Nephron (organoid): ENCODE results near the gene ATAD5.
"Not testable (repeated sequence)": the region's sequence is repeated elsewhere in the genome, so short reads cannot be mapped to it uniquely, and the experiment has no call there.

Source experiments
- H3K27ac Mint-ChIP-seq, 3 experiments: 2 replicates each; pipeline ENCODE4 v1.8.0; 2020; ENCODE audit warnings: mixed read lengths in 3 of 3, mild to moderate bottlenecking in 2 of 3, moderate library complexity in 1 of 3
- H3K27me3 Mint-ChIP-seq: 2 replicates; pipeline ENCODE4 v1.8.0; 2021; ENCODE audit warnings: low read depth, mild to moderate bottlenecking, moderate library complexity, mixed read lengths
- H3K36me3 Mint-ChIP-seq: 2 replicates; pipeline ENCODE4 v1.8.0; 2020; ENCODE audit warnings: low read depth, mixed read lengths
- H3K4me1 Mint-ChIP-seq: 2 replicates; pipeline ENCODE4 v1.8.0; 2020; ENCODE audit warnings: mixed read lengths
- H3K4me3 Mint-ChIP-seq, 3 experiments: 2 replicates each; pipeline ENCODE4 v1.8.0; 2020; ENCODE audit warnings: mild to moderate bottlenecking in 3 of 3, mixed read lengths in 3 of 3, moderate library complexity in 2 of 3
- H3K9me3 Mint-ChIP-seq: 2 replicates; pipeline ENCODE4 v1.8.0; 2020; ENCODE audit warnings: mixed read lengths
- TF ChIP-seq, protein P1 (sequence below), 3 experiments: fragments of 200-600 bp; sonication (generic); IDR thresholded peaks; one replicate each; pipeline ENCODE4 v1.5.0; 2021; ENCODE audit warnings: antibody characterized with exemption in 3 of 3; ENCODE audit not compliant: unreplicated experiment in 3 of 3

Gene ATAD5

DNA sequence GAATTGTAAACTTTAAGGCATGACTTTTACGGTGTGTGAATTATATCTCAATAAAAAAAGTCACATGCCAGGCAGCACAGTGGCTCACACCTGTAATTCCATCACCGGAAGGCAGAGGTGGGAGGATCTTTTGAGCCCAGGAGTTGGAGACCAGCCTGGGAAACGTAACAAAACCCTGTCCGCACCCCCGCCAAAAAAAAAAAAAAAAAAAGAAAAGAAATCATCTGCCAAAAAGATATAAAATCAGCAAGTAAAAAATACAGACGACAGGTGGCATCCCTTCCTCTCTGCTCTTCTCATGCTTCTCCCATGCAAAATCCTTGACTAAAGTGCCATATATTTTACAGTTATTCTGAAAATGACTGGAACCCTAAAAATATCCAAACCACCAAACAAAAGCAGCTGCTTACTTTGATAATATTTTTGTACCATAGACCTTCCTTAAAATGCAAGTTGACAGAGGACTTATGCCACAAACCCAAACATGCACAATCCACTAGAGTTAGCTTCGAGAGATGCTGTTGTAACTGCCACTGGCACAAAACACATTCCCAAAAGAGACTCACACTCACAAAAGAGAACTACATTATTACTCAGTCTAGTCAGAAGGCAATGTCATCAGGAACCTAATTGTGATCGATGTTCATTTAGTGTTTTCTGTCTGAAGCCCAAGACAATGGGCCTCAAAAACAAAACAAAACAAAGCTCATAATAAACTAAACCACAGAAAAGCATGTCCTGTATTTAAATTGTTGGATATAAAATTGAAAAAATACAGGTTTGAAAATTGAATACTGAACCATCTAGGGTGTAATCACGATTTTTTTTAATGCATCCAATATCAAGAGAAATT, 9.7 kb upstream of the ATAD5 start:
- Mint-ChIP-seq H3K27ac (peak overlapping the region in 1 of 3 experiments; percentile 64), H3K4me1 (peaks cover 22% of the 10 kb centered on the region), H3K36me3 (no peaks in the 10 kb centered on the region), H3K4me3 (peak overlapping the region; percentile 48 to 71 (median 51)), H3K27me3 (no peaks in the 10 kb centered on the region), H3K9me3 (no peaks in the 10 kb centered on the region)
- TF ChIP-seq, protein P1, sequence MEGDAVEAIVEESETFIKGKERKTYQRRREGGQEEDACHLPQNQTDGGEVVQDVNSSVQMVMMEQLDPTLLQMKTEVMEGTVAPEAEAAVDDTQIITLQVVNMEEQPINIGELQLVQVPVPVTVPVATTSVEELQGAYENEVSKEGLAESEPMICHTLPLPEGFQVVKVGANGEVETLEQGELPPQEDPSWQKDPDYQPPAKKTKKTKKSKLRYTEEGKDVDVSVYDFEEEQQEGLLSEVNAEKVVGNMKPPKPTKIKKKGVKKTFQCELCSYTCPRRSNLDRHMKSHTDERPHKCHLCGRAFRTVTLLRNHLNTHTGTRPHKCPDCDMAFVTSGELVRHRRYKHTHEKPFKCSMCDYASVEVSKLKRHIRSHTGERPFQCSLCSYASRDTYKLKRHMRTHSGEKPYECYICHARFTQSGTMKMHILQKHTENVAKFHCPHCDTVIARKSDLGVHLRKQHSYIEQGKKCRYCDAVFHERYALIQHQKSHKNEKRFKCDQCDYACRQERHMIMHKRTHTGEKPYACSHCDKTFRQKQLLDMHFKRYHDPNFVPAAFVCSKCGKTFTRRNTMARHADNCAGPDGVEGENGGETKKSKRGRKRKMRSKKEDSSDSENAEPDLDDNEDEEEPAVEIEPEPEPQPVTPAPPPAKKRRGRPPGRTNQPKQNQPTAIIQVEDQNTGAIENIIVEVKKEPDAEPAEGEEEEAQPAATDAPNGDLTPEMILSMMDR (IDR thresholded peaks at IDR 0.05; ENCODE audit: unreplicated experiment in 3 of 3) = no peak

DNA sequence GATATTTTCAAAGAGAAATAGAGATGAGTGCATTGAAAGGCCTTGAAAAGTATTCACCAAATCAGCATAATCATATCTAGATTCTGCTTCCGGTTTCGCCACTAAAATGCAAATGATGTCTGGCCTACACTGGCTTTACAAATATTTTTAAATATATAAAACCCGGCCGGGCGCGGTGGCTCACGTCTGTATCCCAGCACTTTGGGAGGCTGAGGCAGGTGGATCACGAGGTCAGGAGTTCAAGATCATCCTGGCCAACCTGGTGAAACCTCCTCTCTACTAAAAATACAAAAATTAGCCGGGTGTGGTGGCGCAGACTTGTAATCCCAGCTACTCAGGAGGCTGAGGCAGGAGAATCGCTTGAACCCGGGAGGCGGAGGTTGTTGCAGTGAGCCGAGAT, 8.8 kb upstream of the ATAD5 start:
- not testable (repeated sequence) for H3K36me3 Mint-ChIP-seq, H3K27ac Mint-ChIP-seq, H3K9me3 Mint-ChIP-seq, H3K4me3 Mint-ChIP-seq, H3K27me3 Mint-ChIP-seq
- H3K4me1 Mint-ChIP-seq = peaks cover 22% of the 10 kb centered on the region

- TF ChIP-seq, protein P1 (IDR thresholded peaks at IDR 0.05; ENCODE audit: unreplicated experiment in 3 of 3) = no peak
- H3K9me3 Mint-ChIP-seq = no peaks in the 10 kb centered on the region
- H3K4me1 Mint-ChIP-seq = peaks cover 22% of the 10 kb centered on the region
- peak overlapping the region; percentile 41 to 84 (median 50) for H3K27ac Mint-ChIP-seq
- no peaks in the 10 kb centered on the region for H3K27me3 Mint-ChIP-seq
- H3K4me3 Mint-ChIP-seq = peak overlapping the region; percentile 89 to 91 (median 91)
- H3K36me3 Mint-ChIP-seq = no peaks in the 10 kb centered on the region
These were observed 8.3 kb upstream of the ATAD5 start for GRCh38 chr17:30823421-30823820.

- Mint-ChIP-seq H3K4me1 (peaks cover 22% of the 10 kb centered on the region), H3K36me3 (no peaks in the 10 kb centered on the region), H3K27me3 (no peaks in the 10 kb centered on the region), H3K4me3 (peak overlapping the region; percentile 89 to 91 (median 91)), H3K27ac (peak overlapping the region; percentile 41 to 84 (median 50)), H3K9me3 (no peaks in the 10 kb centered on the region)
- TF ChIP-seq, protein P1 (IDR thresholded peaks at IDR 0.05; ENCODE audit: unreplicated experiment in 3 of 3) = no peak
These were observed 7.8 kb upstream of the ATAD5 start for GRCh38 chr17:30824002-30824355.

- peak within 1 kb of the TSS; percentile 41 to 84 (median 81) for H3K27ac Mint-ChIP-seq
- H3K4me1 Mint-ChIP-seq = peaks cover 22% of the 10 kb centered on the region
- peak within 1 kb of the TSS; percentile 89 to 91 (median 91) for H3K4me3 Mint-ChIP-seq
- TF ChIP-seq, protein P1 (IDR thresholded peaks at IDR 0.05; ENCODE audit: unreplicated experiment in 3 of 3) = peak; percentile 51 to 61 (median 61)
- no peaks in the 10 kb centered on the region for H3K36me3 Mint-ChIP-seq
- no peaks in the 10 kb centered on the region for H3K9me3 Mint-ChIP-seq
- H3K27me3 Mint-ChIP-seq = no peaks in the 10 kb centered on the region
These were observed 7.2 kb upstream of the ATAD5 start, which contains the start of gene CRLF3 for GRCh38 chr17:30824356-30825145. CRLF3 (minus strand) TSS chr17:30824692; CDS start chr17:30824651, 41 bp downstream.

- no peaks in the 10 kb centered on the region for H3K9me3 Mint-ChIP-seq
These were observed 4.7 kb upstream of the ATAD5 start for GRCh38 chr17:30827082-30827481.

More at GRCh38 chr17:30827082-30827481, 4.7 kb upstream of the ATAD5 start:
- TF ChIP-seq, protein P1 (IDR thresholded peaks at IDR 0.05; ENCODE audit: unreplicated experiment in 3 of 3) = no peak
- H3K4me1 Mint-ChIP-seq = peaks cover 28% of the 10 kb centered on the region
- no peaks in the 10 kb centered on the region for H3K27me3 Mint-ChIP-seq
- peak overlapping the region in 1 of 3 experiments; percentile 29 for H3K4me3 Mint-ChIP-seq
- no peak overlapping the region for H3K27ac Mint-ChIP-seq
- H3K36me3 Mint-ChIP-seq = no peaks in the 10 kb centered on the region
